Loucy (cell line): Measurements from ENCODE around the gene GEMIN7.

Source experiments
- H2AFZ ChIP-seq: fragments of 200-600 bp; sonication (generic); 2 replicates; pipeline ENCODE4 v1.6.0; 2016; ENCODE audit warnings: antibody characterized with exemption, mild to moderate bottlenecking, low read length, moderate library complexity
- H3F3A ChIP-seq: fragments of 200-600 bp; 2 replicates; pipeline ENCODE4 v1.6.0; 2016; ENCODE audit warnings: antibody characterized with exemption, low read depth, mild to moderate bottlenecking
- H3K27me3 ChIP-seq: fragments of 200-600 bp; sonication (generic); 2 replicates; pipeline ENCODE4 v1.6.1; 2014; ENCODE audit warnings: low read length, mild to moderate bottlenecking; ENCODE audit not compliant: insufficient read depth, poor library complexity, severe bottlenecking
- H3K36me3 ChIP-seq: fragments of 200-600 bp; sonication (generic); 2 replicates; pipeline ENCODE4 v1.6.1; 2016; ENCODE audit warnings: low read length; ENCODE audit not compliant: insufficient read depth
- H3K4me1 ChIP-seq: fragments of 200-600 bp; sonication (generic); 2 replicates; pipeline ENCODE4 v1.5.1; 2014; ENCODE audit warnings: low read length, mild to moderate bottlenecking; ENCODE audit not compliant: insufficient read depth, poor library complexity, severe bottlenecking
- H3K4me2 ChIP-seq: fragments of 200-600 bp; sonication (generic); 2 replicates; pipeline ENCODE4 v1.6.0; 2014; ENCODE audit warnings: antibody characterized with exemption, low read length, low read depth, mild to moderate bottlenecking; ENCODE audit not compliant: poor library complexity, severe bottlenecking
- H3K4me3 ChIP-seq: fragments of 200-600 bp; sonication (generic); 2 replicates; pipeline ENCODE4 v1.5.1; 2014; ENCODE audit warnings: low read length, mild to moderate bottlenecking, mixed read lengths; ENCODE audit not compliant: poor library complexity, severe bottlenecking
- H3K79me2 ChIP-seq: fragments of 200-600 bp; sonication (generic); 2 replicates; pipeline ENCODE4 v1.6.1; 2014; ENCODE audit warnings: low read length; ENCODE audit not compliant: insufficient read depth
- H3K9ac ChIP-seq: fragments of 200-600 bp; sonication (generic); 2 replicates; pipeline ENCODE4 v1.6.0; 2014; ENCODE audit warnings: mild to moderate bottlenecking, low read depth, low read length, moderate library complexity; ENCODE audit not compliant: poor library complexity, severe bottlenecking
- H3K9me2 ChIP-seq: fragments of 200-600 bp; sonication (generic); replicated peaks from 2 replicates; pipeline ENCODE4 v1.6.1; 2016; ENCODE audit warnings: low read depth, low read length, mixed read lengths
- H3K9me3 ChIP-seq: fragments of 200-600 bp; sonication (generic); 2 replicates; pipeline ENCODE4 v1.6.1; 2014; ENCODE audit warnings: mild to moderate bottlenecking, antibody characterized with exemption, low read length, low read depth; ENCODE audit not compliant: insufficient read depth
- H4K20me1 ChIP-seq: fragments of 200-600 bp; sonication (generic); 2 replicates; pipeline ENCODE4 v1.6.0; 2014; ENCODE audit warnings: antibody characterized with exemption, low read length, mild to moderate bottlenecking; ENCODE audit not compliant: insufficient read depth, poor library complexity, severe bottlenecking
- EZH2phosphoT487 ChIP-seq: fragments of 200-600 bp; IDR thresholded peaks from 2 replicates; pipeline ENCODE4 v1.6.1; 2018; ENCODE audit warnings: antibody characterized with exemption, mild to moderate bottlenecking, moderate library complexity, borderline replicate concordance
- TF ChIP-seq, protein P1 (sequence below): fragments of 200-600 bp; sonication (generic); conservative IDR thresholded peaks from 2 replicates; pipeline ENCODE4 v1.5.1; 2014; ENCODE audit warnings: mild to moderate bottlenecking, antibody characterized with exemption, low read length

Gene GEMIN7

DNA sequence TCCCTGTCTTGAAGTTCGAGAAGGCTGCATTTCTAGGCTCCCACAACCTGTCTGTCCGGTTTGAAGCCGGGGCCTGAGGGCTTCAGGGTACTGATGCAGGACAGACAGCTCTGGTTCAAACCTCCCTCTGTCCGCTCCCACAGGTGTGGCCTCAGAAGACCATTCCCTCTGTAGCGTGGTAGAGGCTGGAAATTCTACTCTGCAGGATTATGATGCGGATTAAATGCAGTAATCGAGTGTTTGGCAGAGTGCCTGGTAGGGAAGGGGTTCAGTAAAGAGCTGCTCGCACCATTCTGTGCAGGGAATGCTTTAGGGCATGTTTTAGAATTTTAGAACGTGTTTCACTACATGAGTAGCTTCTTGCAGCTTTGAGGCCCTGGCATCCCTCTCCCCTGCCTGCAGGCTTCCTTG lies 44.4 kb downstream of the GEMIN7 start:
- Histone ChIP-seq H4K20me1 (peaks cover 16% of the 10 kb centered on the region), H2AFZ (no peak overlapping the region), H3K9me2 (no peaks in the 10 kb centered on the region), H3K4me2 (no peak overlapping the region), H3K9ac (no peak overlapping the region), H3K79me2 (peaks cover 68% of the 10 kb centered on the region), H3K4me1 (peaks cover 4% of the 10 kb centered on the region), H3K36me3 (peaks cover 4% of the 10 kb centered on the region; the same call in 1 of the 2 replicates), H3K9me3 (no peaks in the 10 kb centered on the region), H3F3A (no peaks in the 10 kb centered on the region), H3K4me3 (no peak overlapping the region), H3K27me3 (no peaks in the 10 kb centered on the region)
- TF ChIP-seq, protein P1, sequence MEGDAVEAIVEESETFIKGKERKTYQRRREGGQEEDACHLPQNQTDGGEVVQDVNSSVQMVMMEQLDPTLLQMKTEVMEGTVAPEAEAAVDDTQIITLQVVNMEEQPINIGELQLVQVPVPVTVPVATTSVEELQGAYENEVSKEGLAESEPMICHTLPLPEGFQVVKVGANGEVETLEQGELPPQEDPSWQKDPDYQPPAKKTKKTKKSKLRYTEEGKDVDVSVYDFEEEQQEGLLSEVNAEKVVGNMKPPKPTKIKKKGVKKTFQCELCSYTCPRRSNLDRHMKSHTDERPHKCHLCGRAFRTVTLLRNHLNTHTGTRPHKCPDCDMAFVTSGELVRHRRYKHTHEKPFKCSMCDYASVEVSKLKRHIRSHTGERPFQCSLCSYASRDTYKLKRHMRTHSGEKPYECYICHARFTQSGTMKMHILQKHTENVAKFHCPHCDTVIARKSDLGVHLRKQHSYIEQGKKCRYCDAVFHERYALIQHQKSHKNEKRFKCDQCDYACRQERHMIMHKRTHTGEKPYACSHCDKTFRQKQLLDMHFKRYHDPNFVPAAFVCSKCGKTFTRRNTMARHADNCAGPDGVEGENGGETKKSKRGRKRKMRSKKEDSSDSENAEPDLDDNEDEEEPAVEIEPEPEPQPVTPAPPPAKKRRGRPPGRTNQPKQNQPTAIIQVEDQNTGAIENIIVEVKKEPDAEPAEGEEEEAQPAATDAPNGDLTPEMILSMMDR = no peak
- no peak for TF ChIP-seq EZH2phosphoT487

- no peaks in the 10 kb centered on the region for H3F3A ChIP-seq
- H3K9me3 ChIP-seq = no peaks in the 10 kb centered on the region
- H4K20me1 ChIP-seq = peaks cover 12% of the 10 kb centered on the region
- no peak overlapping the region for H2AFZ ChIP-seq
- no peaks in the 10 kb centered on the region for H3K4me1 ChIP-seq
- no peak for TF ChIP-seq EZH2phosphoT487
- TF ChIP-seq, protein P1 = no peak
- H3K79me2 ChIP-seq = peaks cover 63% of the 10 kb centered on the region
- peaks cover 4% of the 10 kb centered on the region; the same call in 1 of the 2 replicates for H3K36me3 ChIP-seq
- no peaks in the 10 kb centered on the region for H3K27me3 ChIP-seq
- H3K9ac ChIP-seq = no peak overlapping the region
- H3K4me2 ChIP-seq = no peak overlapping the region
- no peaks in the 10 kb centered on the region for H3K9me2 ChIP-seq
- no peak overlapping the region for H3K4me3 ChIP-seq
These were observed 45.0 kb downstream of the GEMIN7 start for GRCh38 chr19:45124021-45124420.

DNA sequence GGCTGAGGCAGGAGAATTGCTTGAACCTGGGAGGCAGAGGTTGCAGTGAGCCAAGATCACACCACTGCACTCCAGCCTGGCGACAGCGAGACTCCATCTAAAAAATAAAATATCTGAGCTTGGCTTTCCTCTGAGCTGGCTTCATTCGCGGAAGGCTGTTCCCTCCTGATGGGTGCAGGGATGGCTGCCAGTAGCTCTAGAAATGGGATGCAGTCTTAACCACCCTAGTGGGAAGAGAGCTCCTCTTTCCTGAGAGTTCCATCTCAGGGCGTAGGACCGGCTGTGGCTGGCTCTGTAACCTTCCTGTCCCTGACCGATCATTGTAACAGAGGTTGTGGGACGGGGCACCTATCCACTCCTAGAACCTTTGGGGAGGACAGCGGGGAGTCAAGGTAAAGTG lies 46.3 kb downstream of the GEMIN7 start:
- Histone ChIP-seq H3K4me1 (no peaks in the 10 kb centered on the region), H3K4me2 (no peak overlapping the region), H3K27me3 (no peaks in the 10 kb centered on the region), H3F3A (no peaks in the 10 kb centered on the region), H3K9me2 (no peaks in the 10 kb centered on the region), H3K9me3 (no peaks in the 10 kb centered on the region), H3K79me2 (peaks cover 56% of the 10 kb centered on the region), H4K20me1 (peaks cover 12% of the 10 kb centered on the region), H2AFZ (no peak overlapping the region), H3K4me3 (no peak overlapping the region), H3K9ac (no peak overlapping the region), H3K36me3 (peaks cover 2% of the 10 kb centered on the region; the same call in 1 of the 2 replicates)
- TF ChIP-seq, protein P1 = no peak
- no peak for TF ChIP-seq EZH2phosphoT487
